ENCODE results near the gene TOR1A. TPM values are rescaled to one million over a fixed set of nuclear protein-coding genes. Genes with fewer than 3 reads are reported as not detected.

The TOR1A gene
- total and polyA plus RNA-seq, 12 donors: 10.9 to 19.8 (median 13.3) TPM

- peaks cover 0 to 61% (median 42%) of the 10 kb centered on the region in 9 donors for H3K36me3 ChIP-seq
- intact Hi-C loops (cut with DNase I): no loop called here
- no peak overlapping the region for H3K27ac ChIP-seq
- DNase-seq: no peak
- peaks cover 0 to 30% (median 27%) of the 10 kb centered on the region in 9 donors for H3K4me1 ChIP-seq
- no peak overlapping the region for H3K4me3 ChIP-seq
- no peaks in the 10 kb centered on the region for H3K27me3 ChIP-seq
- ATAC-seq: no peak
- WGBS, 2 donors: 95 to 100% methylated on average over 1 of the region's 1 CpG
- no peaks in the 10 kb centered on the region for H3K9me3 ChIP-seq
- no peak for TF ChIP-seq CTCF (IDR thresholded peaks at IDR 0.05)
Observed at GRCh38 chr9:129832982-129833381, 9.0 kb upstream of the TOR1A start.

- intact Hi-C loops (cut with DNase I): no loop called here
- no peaks in the 10 kb centered on the region for H3K27me3 ChIP-seq
- no peaks in the 10 kb centered on the region for H3K9me3 ChIP-seq
- peaks cover 0 to 76% (median 45%) of the 10 kb centered on the region in 9 donors for H3K36me3 ChIP-seq
- WGBS, 2 donors: 95 to 96% methylated on average over 10 of the region's 10 CpGs
- no peak overlapping the region for H3K4me3 ChIP-seq
- H3K27ac ChIP-seq: no peak overlapping the region
- DNase-seq (no peak), ATAC-seq (no peak)
- TF ChIP-seq CTCF (IDR thresholded peaks at IDR 0.05): no peak
- H3K4me1 ChIP-seq: peaks cover 0 to 10% (median 7%) of the 10 kb centered on the region in 9 donors
Observed at GRCh38 chr9:129828969-129829368, 5.0 kb upstream of the TOR1A start.

GRCh38 chr9:129828051-129828450 is 4.1 kb upstream of the TOR1A start:
- no peak overlapping the region for H3K4me3 ChIP-seq
- ATAC-seq: no peak
- no peak for TF ChIP-seq CTCF (IDR thresholded peaks at IDR 0.05)

GRCh38 chr9:129826759-129827158 is 2.8 kb upstream of the TOR1A start:
- ATAC-seq: no peak
- TF ChIP-seq CTCF (IDR thresholded peaks at IDR 0.05): no peak
- peaks cover 0 to 65% (median 40%) of the 10 kb centered on the region in 9 donors for H3K36me3 ChIP-seq
- no peaks in the 10 kb centered on the region for H3K9me3 ChIP-seq
- no peak overlapping the region for H3K27ac ChIP-seq
- peaks cover 4 to 10% (median 8%) of the 10 kb centered on the region in 9 donors for H3K4me1 ChIP-seq
- H3K4me3 ChIP-seq: no peak overlapping the region
- WGBS, 2 donors: 88 to 96% methylated on average over 1 of the region's 1 CpG
- H3K27me3 ChIP-seq: no peaks in the 10 kb centered on the region
- intact Hi-C loops (cut with DNase I): no loop called here
- DNase-seq: no peak

More at GRCh38 chr9:129828051-129828450, 4.1 kb upstream of the TOR1A start:
- H3K27me3 ChIP-seq: no peaks in the 10 kb centered on the region
- no peaks in the 10 kb centered on the region for H3K9me3 ChIP-seq
- DNase-seq: no peak
- H3K4me1 ChIP-seq: peaks cover under 1 to 2% (median 2%) of the 10 kb centered on the region in 9 donors
- 91 to 93% methylated on average over 9 of the region's 9 CpGs for WGBS, 2 donors
- intact Hi-C loops (cut with DNase I): no loop called here
- no peak overlapping the region for H3K27ac ChIP-seq
- H3K36me3 ChIP-seq: peaks cover 0 to 69% (median 45%) of the 10 kb centered on the region in 9 donors

Measured in heart right ventricle (tissue), 16 donors.